GM13976 (cell line): ENCODE data around the gene CCNYL1.

ENCODE experiments used
- DNase-seq: peaks from one replicate; pipeline ENCODE4 v3.0.0; 2012; ENCODE audit warnings: low spot score
- CTCF ChIP-seq: IDR thresholded peaks from 2 replicates; pipeline ENCODE4 v1.5.1; 2012; ENCODE audit warnings: borderline replicate concordance, mild to moderate bottlenecking; ENCODE audit not compliant: insufficient read depth; ENCODE audit errors: extremely low read depth, missing control alignments, control extremely low read depth
- in situ Hi-C: fragments of 300-500 bp; cut with MboI; formaldehyde crosslinking; loops from one replicate; pipeline ENCODE4 v1.12.0; 2022; ENCODE audit warnings: low sequenced_read_pairs, mixed read lengths, inconsistent platforms; ENCODE audit not compliant: unreplicated experiment

Gene CCNYL1

GRCh38 chr2:207697411-207697810, 14.0 kb upstream of the CCNYL1 start:
- no peak for DNase-seq
- in situ Hi-C loops, result no loop called here
- no peak for TF ChIP-seq CTCF

GRCh38 chr2:207698301-207698700, 13.1 kb upstream of the CCNYL1 start:
- in situ Hi-C loops, result no loop called here
- no peak for DNase-seq

GRCh38 chr2:207704078-207704477, 7.4 kb upstream of the CCNYL1 start:
- no peak for DNase-seq
- in situ Hi-C loops, result no loop called here

More at GRCh38 chr2:207698301-207698700, 13.1 kb upstream of the CCNYL1 start:
- no peak for TF ChIP-seq CTCF

GRCh38 chr2:207704671-207705070, 6.8 kb upstream of the CCNYL1 start:
- TF ChIP-seq CTCF, result no peak
- DNase-seq, result no peak
- in situ Hi-C loops, result no loop called here

More at GRCh38 chr2:207704078-207704477, 7.4 kb upstream of the CCNYL1 start:
- TF ChIP-seq CTCF, result no peak

GRCh38 chr2:207706936-207707860, 4.2 kb upstream of the CCNYL1 start:
- no peak for TF ChIP-seq CTCF
- in situ Hi-C loops, result no loop called here
- DNase-seq, result no peak

GRCh38 chr2:207711750-207712530, 500 bp downstream of the CCNYL1 start:
- TF ChIP-seq CTCF, result no peak
- in situ Hi-C loops, result no loop called here
- DNase-seq, result peak; percentile 71
